Activated naive CD4-positive, alpha-beta T cell treated with anti-CD3 and anti-CD28 coated beads, Interleukin-2, amount 10 ng/mL, durations not matched to agents 7 days and 5 days (primary cell): ENCODE measurements around the gene FGFBP3.

ENCODE experiments used
- CTCF ChIA-PET: fragments of 350-600 bp; sonication (Branson Sonifier 250); formaldehyde crosslinking; loops from one replicate; lab custom pipeline; 2021; ENCODE audit warnings: antibody characterized with exemption; lab: Charles Lee
- DNase-seq: peaks from one replicate; pipeline ENCODE4 v3.0.0-alpha.2; 2020
- H3K27ac Mint-ChIP-seq: one replicate; pipeline ENCODE4 v1.8.0; 2021; ENCODE audit warnings: mild to moderate bottlenecking, moderate library complexity, mixed read lengths
- H3K27me3 Mint-ChIP-seq: one replicate; pipeline ENCODE4 v1.8.0; 2021; ENCODE audit warnings: mild to moderate bottlenecking, mixed read lengths
- H3K36me3 Mint-ChIP-seq: one replicate; pipeline ENCODE4 v1.8.0; 2021; ENCODE audit warnings: mixed read lengths
- H3K4me1 Mint-ChIP-seq: one replicate; pipeline ENCODE4 v1.8.0; 2021; ENCODE audit warnings: mixed read lengths
- H3K4me3 Mint-ChIP-seq: one replicate; pipeline ENCODE4 v1.8.0; 2021; ENCODE audit warnings: mild to moderate bottlenecking, moderate library complexity, mixed read lengths
- H3K9me3 Mint-ChIP-seq: one replicate; pipeline ENCODE4 v1.8.0; 2021; ENCODE audit warnings: mixed read lengths

The FGFBP3 gene

GRCh38 chr10:91887272-91888076 lies 21.8 kb downstream of the FGFBP3 start:
- CTCF ChIA-PET: interaction anchor here (0.9 to 1.7 kb wide), 3 partner anchors 11 to 31 kb away, joined by 3 to 6 read pairs (median 4); partner anchors contain the start of gene FGFBP3
- H3K36me3 Mint-ChIP-seq: no peaks in the 10 kb centered on the region
- H3K27ac Mint-ChIP-seq: peak overlapping the region; percentile 37
- H3K27me3 Mint-ChIP-seq: peaks cover 54% of the 10 kb centered on the region
- peak overlapping the region; percentile 80 for H3K4me3 Mint-ChIP-seq
- H3K4me1 Mint-ChIP-seq: peaks cover 11% of the 10 kb centered on the region
- H3K9me3 Mint-ChIP-seq: no peaks in the 10 kb centered on the region
- peak; percentile 41 for DNase-seq

- Mint-ChIP-seq H3K4me1 (peaks cover 11% of the 10 kb centered on the region), H3K9me3 (no peaks in the 10 kb centered on the region), H3K27ac (no peak overlapping the region), H3K27me3 (peaks cover 54% of the 10 kb centered on the region), H3K4me3 (peak overlapping the region; percentile 59), H3K36me3 (no peaks in the 10 kb centered on the region)
- no peak for DNase-seq
- CTCF ChIA-PET: interaction anchor here (0.9 to 1.7 kb wide), 3 partner anchors 12 to 31 kb away, joined by 3 to 6 read pairs (median 4); partner anchors contain the start of gene FGFBP3
Measured at GRCh38 chr10:91886954-91887271, 22.4 kb downstream of the FGFBP3 start.

DNA sequence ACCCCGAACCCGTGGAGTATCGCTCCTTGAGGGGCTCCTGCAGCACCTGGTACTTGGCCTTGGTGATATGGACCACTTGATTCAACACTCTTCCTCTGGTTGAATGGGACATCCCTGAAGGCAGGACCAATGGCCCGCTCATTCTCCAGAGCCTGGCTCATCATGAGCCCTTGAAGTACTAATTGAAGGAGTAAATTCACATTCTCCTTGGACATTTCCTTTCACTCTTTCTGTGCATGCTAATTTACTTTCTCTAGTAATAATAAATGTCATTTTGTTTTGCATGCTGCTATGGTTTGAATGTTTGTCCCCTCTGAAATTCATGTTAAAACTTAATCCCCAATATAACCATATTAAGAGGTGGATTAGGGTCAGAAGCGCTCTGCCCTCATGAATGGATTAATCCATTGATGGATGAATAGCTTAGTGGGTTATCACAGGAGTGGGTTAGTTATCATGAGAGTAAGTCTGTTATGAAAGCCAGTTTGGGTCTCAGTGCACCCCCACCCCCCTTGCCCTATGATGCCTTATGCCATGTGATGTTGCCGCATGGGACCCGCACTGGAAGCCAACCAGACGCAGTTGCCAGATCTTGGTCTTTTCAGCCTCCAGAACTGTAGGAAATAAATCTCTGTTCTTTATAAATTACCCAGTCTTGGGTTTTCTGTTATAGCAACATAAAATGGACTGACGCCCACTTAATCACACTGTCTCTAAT lies 23.8 kb downstream of the FGFBP3 start:
- CTCF ChIA-PET: no interaction called here
- Mint-ChIP-seq H3K4me3 (no peak overlapping the region), H3K27ac (no peak overlapping the region), H3K27me3 (peaks cover 58% of the 10 kb centered on the region), H3K4me1 (peaks cover 11% of the 10 kb centered on the region), H3K9me3 (no peaks in the 10 kb centered on the region), H3K36me3 (no peaks in the 10 kb centered on the region)
- DNase-seq: no peak

DNA sequence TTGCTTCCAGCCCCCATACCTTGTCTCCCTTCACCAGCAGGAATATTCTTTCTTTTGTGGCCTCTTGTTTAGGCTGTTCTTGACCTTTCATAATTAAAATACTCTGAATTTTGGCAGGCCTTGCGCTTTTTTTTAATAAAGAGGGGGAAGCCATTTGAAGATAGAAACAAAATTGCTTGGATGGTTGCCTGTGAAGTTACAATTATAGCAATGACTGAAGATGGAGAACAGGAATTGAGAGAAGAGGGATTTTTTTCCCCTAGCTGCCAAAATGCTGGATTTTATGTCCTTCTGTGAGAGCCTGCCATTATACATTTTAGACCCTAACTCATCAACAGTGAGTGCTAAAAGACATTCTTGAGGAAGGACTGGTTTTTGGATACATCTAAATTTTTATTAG lies 24.8 kb downstream of the FGFBP3 start:
- CTCF ChIA-PET: no interaction called here
- no peaks in the 10 kb centered on the region for H3K9me3 Mint-ChIP-seq
- H3K27me3 Mint-ChIP-seq: peaks cover 59% of the 10 kb centered on the region
- H3K4me1 Mint-ChIP-seq: peaks cover 11% of the 10 kb centered on the region
- H3K27ac Mint-ChIP-seq: no peak overlapping the region
- H3K36me3 Mint-ChIP-seq: no peaks in the 10 kb centered on the region
- no peak for DNase-seq
- H3K4me3 Mint-ChIP-seq: no peak overlapping the region

- CTCF ChIA-PET: interaction anchor here (1.2 kb wide), 1 partner anchor 28 kb away, joined by 3 read pairs; no protein-coding TSS in a partner anchor
- DNase-seq: no peak
- Mint-ChIP-seq H3K4me3 (no peak overlapping the region), H3K27me3 (peaks cover 54% of the 10 kb centered on the region), H3K4me1 (peaks cover 9% of the 10 kb centered on the region), H3K36me3 (no peaks in the 10 kb centered on the region), H3K9me3 (no peaks in the 10 kb centered on the region), H3K27ac (no peak overlapping the region)
Measured at GRCh38 chr10:91883549-91884444, 25.5 kb downstream of the FGFBP3 start.

DNA sequence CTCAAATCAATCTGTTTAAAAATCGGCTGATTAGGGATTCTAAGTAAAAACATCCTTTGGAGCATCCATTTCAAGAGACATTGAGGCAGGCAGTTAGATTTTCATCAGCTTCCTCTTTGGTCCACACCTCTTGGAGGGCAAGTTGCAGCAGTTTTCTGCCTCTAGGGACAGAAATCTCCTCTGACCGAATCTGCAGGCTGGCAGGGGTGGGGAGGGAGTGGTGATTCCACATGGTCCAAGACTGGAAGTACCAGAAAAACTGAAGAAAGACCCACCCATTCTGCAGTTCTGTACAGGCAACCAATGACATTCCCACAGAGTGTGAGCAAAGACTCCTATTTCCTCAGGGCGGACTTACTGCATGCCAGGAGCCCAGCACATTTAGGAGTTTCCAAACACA lies 29.0 kb downstream of the FGFBP3 start:
- no peak overlapping the region for H3K27ac Mint-ChIP-seq
- DNase-seq: no peak
- peaks cover 27% of the 10 kb centered on the region for H3K27me3 Mint-ChIP-seq
- CTCF ChIA-PET: no interaction called here
- H3K4me3 Mint-ChIP-seq: no peak overlapping the region
- H3K9me3 Mint-ChIP-seq: no peaks in the 10 kb centered on the region
- no peaks in the 10 kb centered on the region for H3K36me3 Mint-ChIP-seq
- H3K4me1 Mint-ChIP-seq: no peaks in the 10 kb centered on the region

DNA sequence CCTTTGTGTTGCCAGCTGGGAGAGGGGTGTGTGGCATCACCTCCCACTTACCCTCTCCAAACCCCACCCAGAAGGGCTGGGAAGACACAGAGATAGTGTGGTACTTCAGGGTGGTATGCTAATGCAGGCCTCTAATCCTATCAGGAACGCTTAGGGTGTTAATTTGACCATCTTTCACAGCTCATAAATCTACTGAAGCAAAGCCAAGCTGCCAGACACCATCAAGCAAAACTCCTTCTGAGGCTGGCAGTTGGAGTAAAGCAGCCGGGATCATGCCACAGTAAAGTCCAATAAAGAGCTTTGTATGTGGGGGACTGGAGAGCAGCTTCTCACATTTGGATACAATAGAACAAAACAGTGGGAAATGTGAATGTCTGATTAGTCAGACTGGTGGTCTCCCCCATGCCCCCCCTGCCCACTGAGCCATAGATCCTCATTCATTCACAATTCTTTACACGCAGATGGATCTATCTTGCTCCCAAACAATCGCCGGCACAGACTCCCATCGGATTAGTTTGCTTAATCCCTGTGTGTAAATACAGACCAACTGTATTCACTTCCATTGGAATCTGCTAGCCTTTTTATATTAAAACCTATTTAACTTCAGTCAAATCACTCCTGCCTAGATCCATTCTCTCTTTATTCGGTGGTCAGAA lies 29.6 kb downstream of the FGFBP3 start:
- H3K4me1 Mint-ChIP-seq: no peaks in the 10 kb centered on the region
- CTCF ChIA-PET: interaction anchor here (0.6 kb wide), 1 partner anchor 16 kb away, joined by 3 read pairs; no protein-coding TSS in a partner anchor
- no peak overlapping the region for H3K27ac Mint-ChIP-seq
- no peak overlapping the region for H3K4me3 Mint-ChIP-seq
- H3K36me3 Mint-ChIP-seq: no peaks in the 10 kb centered on the region
- no peak for DNase-seq
- no peaks in the 10 kb centered on the region for H3K9me3 Mint-ChIP-seq
- H3K27me3 Mint-ChIP-seq: peaks cover 28% of the 10 kb centered on the region

DNA sequence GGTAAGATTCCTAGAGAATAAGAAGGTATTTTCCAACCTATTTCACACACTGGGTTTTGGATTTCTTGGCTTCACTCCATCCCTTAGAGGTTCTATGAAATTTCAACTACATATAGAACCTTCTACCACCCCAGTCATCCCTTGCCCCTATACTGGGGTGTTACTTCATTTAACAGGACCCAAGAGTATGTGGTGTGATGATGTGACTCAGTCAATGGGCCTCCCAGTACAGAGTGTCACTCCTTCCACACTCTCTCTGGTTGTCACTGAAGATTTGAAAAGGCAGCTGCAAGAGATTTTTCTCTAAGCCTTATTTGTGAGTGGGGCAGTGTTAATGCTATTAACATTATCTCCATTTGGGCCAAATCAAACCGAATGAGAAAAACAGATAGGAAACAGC lies 33.5 kb downstream of the FGFBP3 start:
- CTCF ChIA-PET: no interaction called here
- no peak for DNase-seq
- H3K27me3 Mint-ChIP-seq: peaks cover 18% of the 10 kb centered on the region
- H3K4me3 Mint-ChIP-seq: no peak overlapping the region
- H3K9me3 Mint-ChIP-seq: no peaks in the 10 kb centered on the region
- H3K36me3 Mint-ChIP-seq: no peaks in the 10 kb centered on the region
- no peak overlapping the region for H3K27ac Mint-ChIP-seq
- H3K4me1 Mint-ChIP-seq: no peaks in the 10 kb centered on the region

DNA sequence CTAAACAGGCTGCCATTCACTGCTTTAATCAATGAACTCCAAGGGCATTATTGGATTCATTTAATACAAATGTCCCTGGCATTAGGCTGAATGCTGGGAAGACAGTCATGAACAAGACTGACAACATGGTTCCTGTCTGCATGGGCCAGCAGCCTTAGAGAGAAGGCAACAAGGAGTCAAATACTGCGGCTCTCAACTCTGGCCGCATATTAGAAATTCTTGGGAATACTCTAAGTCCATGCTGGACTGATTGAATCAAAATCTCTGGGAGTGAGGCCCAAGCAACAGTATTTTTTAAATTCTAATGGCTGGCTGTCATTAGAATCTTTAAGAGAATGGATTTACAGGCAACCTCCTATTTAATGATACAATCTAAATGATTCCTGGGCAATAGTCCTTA lies 34.1 kb downstream of the FGFBP3 start:
- DNase-seq: no peak
- no peaks in the 10 kb centered on the region for H3K4me1 Mint-ChIP-seq

GRCh38 chr10:91865562-91866081 lies 43.7 kb downstream of the FGFBP3 start:
- Mint-ChIP-seq H3K36me3 (peaks cover 32% of the 10 kb centered on the region), H3K4me1 (no peaks in the 10 kb centered on the region), H3K27me3 (no peaks in the 10 kb centered on the region), H3K9me3 (no peaks in the 10 kb centered on the region), H3K27ac (no peak overlapping the region), H3K4me3 (no peak overlapping the region)
- no peak for DNase-seq
- CTCF ChIA-PET: interaction anchor here (1.5 kb wide), 1 partner anchor 9 kb away, joined by 3 read pairs; no protein-coding TSS in a partner anchor

More for the DNA sequence above, 34.1 kb downstream of the FGFBP3 start:
- Mint-ChIP-seq H3K4me3 (no peak overlapping the region), H3K9me3 (no peaks in the 10 kb centered on the region), H3K36me3 (no peaks in the 10 kb centered on the region), H3K27ac (no peak overlapping the region), H3K27me3 (peaks cover 15% of the 10 kb centered on the region)
- CTCF ChIA-PET: no interaction called here

DNA sequence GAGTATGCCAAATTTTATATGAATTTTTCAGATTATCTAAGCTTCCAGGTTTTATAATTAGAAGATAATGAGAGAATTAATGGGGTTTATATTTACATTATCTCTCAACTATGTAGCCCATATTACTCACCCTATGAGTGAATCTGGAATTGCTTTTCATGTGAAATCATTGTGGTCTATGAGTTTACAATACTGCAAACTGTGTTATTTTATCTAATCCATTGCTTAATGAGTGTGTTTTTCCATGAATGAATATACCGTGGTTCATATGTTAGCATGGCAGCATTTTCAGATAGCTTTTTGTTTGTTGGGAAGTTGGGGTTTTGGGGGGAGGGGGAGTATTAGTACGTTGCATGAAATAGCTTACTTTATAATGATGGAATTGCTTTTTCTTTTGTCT lies 44.5 kb downstream of the FGFBP3 start:
- H3K27me3 Mint-ChIP-seq: no peaks in the 10 kb centered on the region
- peaks cover 33% of the 10 kb centered on the region for H3K36me3 Mint-ChIP-seq
- DNase-seq: no peak

DNA sequence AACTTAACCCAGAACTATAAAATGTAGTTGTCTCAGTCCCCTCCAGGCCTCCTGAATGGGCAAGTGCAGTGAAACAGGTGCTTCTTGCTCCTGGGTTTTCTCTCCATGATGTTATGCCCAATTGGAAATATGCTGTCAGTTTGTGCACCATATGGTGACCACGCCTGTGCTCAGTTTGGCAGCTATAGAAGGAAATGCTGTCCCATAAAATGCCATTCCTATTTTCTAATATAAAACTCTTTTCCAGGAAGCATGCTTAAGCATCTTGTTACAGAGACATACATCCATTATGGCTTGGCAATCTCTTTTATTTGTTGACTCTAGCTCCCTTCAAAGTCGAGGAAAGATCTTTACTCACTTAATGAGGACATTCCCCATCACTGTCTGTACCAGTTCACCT lies 45.2 kb downstream of the FGFBP3 start:
- Mint-ChIP-seq H3K9me3 (no peaks in the 10 kb centered on the region), H3K4me3 (no peak overlapping the region), H3K27ac (no peak overlapping the region), H3K36me3 (peaks cover 34% of the 10 kb centered on the region), H3K27me3 (no peaks in the 10 kb centered on the region), H3K4me1 (no peaks in the 10 kb centered on the region)
- CTCF ChIA-PET: no interaction called here
- DNase-seq: no peak

More for the DNA sequence above, 44.5 kb downstream of the FGFBP3 start:
- Mint-ChIP-seq H3K4me3 (no peak overlapping the region), H3K27ac (no peak overlapping the region), H3K4me1 (no peaks in the 10 kb centered on the region), H3K9me3 (no peaks in the 10 kb centered on the region)
- CTCF ChIA-PET: no interaction called here

GRCh38 chr10:91860885-91861284 lies 48.4 kb downstream of the FGFBP3 start:
- Mint-ChIP-seq H3K4me1 (no peaks in the 10 kb centered on the region), H3K27ac (peak overlapping the region; percentile 29), H3K4me3 (no peak overlapping the region), H3K27me3 (no peaks in the 10 kb centered on the region), H3K9me3 (no peaks in the 10 kb centered on the region), H3K36me3 (peaks cover 50% of the 10 kb centered on the region)
- CTCF ChIA-PET: no interaction called here
- no peak for DNase-seq
